HG02798 (cell line): ENCODE measurements around the gene BABAM2.

Experiments used
- ATAC-seq: cut with Tn5 transposase; IDR thresholded peaks from one replicate; pipeline ENCODE4 v1.9.1; 2021; ENCODE audit warnings: mild to moderate bottlenecking; ENCODE audit not compliant: unreplicated experiment, poor library complexity

Gene BABAM2

GRCh38 chr2:27940090-27940671 lies 49.7 kb downstream of the BABAM2 start:
- no peak for ATAC-seq

GRCh38 chr2:27940982-27941381 lies 50.5 kb downstream of the BABAM2 start:
- ATAC-seq: no peak

- no peak for ATAC-seq
Observed at GRCh38 chr2:27942612-27943547, 52.4 kb downstream of the BABAM2 start.

GRCh38 chr2:27946530-27947060 lies 56.1 kb downstream of the BABAM2 start:
- ATAC-seq: no peak

- ATAC-seq: no peak
Observed at GRCh38 chr2:27952070-27952469, 61.5 kb downstream of the BABAM2 start.

- no peak for ATAC-seq
Observed at GRCh38 chr2:27953077-27953476, 62.5 kb downstream of the BABAM2 start.

GRCh38 chr2:27954221-27954673 lies 63.7 kb downstream of the BABAM2 start:
- ATAC-seq: no peak

- ATAC-seq: no peak
Observed at GRCh38 chr2:27954771-27955383, 64.3 kb downstream of the BABAM2 start.

- no peak for ATAC-seq
Observed at GRCh38 chr2:27955384-27956161, 65.0 kb downstream of the BABAM2 start.

GRCh38 chr2:27956888-27957287 lies 66.4 kb downstream of the BABAM2 start:
- ATAC-seq: no peak

GRCh38 chr2:27958711-27959378 lies 68.3 kb downstream of the BABAM2 start:
- ATAC-seq: no peak

- no peak for ATAC-seq
Observed at GRCh38 chr2:27959496-27959895, 69.0 kb downstream of the BABAM2 start.

- ATAC-seq: no peak
Observed at GRCh38 chr2:27960237-27960912, 69.8 kb downstream of the BABAM2 start.

- no peak for ATAC-seq
Observed at GRCh38 chr2:27962006-27962405, 71.5 kb downstream of the BABAM2 start.

- no peak for ATAC-seq
Observed at GRCh38 chr2:27963472-27963871, 72.9 kb downstream of the BABAM2 start.

- ATAC-seq: no peak
Observed at GRCh38 chr2:27964067-27964466, 73.5 kb downstream of the BABAM2 start.

- no peak for ATAC-seq
Observed at GRCh38 chr2:27965841-27966240, 75.3 kb downstream of the BABAM2 start.

GRCh38 chr2:27966466-27966865 lies 75.9 kb downstream of the BABAM2 start:
- no peak for ATAC-seq

- no peak for ATAC-seq
Observed at GRCh38 chr2:27967076-27967475, 76.5 kb downstream of the BABAM2 start.
